Right forelimb (tissue), 1 donor: ENCODE data around the gene ACIN1.

Experiments used
- DNase-seq: peaks from one replicate; pipeline ENCODE4 v3.0.0-alpha.2; 2018

ACIN1 gene

GRCh38 chr14:23009939-23010726 lies 84.8 kb downstream of the ACIN1 start, which contains the start of gene C14orf93:
Gene C14orf93, minus strand, starts transcription at chr14:23010143. Its CDS starts 11,120 bp downstream, at chr14:22999023.
- DNase-seq: peak; percentile 88

GRCh38 chr14:23009483-23009938 lies 85.4 kb downstream of the ACIN1 start:
- DNase-seq: no peak

- no peak for DNase-seq
Measured at GRCh38 chr14:23008831-23009230, 86.1 kb downstream of the ACIN1 start.
